ENCODE data around the gene ANAPC5. TPM values are rescaled to one million over a fixed set of nuclear protein-coding genes. Genes with fewer than 3 reads are reported as not detected.
"Not testable (repeated sequence)": the region's sequence is repeated elsewhere in the genome, so short reads cannot be mapped to it uniquely, and the experiment has no call there.

Gene ANAPC5
- total RNA-seq, 1 donor from 2014 or later: 79.7 TPM

DNA sequence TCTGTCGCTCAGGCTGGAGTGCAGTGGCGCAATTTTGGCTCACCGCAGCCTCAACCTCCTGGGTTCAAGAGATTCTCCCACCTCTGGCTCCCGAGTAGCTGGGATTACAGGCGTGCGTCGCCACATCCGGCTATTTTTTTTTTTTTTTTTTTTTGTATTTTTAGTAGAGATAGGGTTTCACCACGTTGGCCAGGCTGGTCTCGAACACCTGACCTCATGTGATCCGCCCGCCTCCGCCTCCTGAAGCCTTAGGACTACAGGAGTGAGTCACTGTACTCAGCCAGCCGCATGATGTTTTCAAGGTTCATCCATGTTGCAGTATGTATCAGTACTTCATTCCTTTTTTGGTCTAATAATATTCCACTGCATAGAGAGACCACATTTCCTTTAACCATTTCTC lies 45.3 kb upstream of the ANAPC5 start:
- intact Hi-C loops (cut with DNase I): no loop called here
- Histone ChIP-seq H3K9me3 (no peaks in the 10 kb centered on the region), H3K27ac (no peak overlapping the region), H3K27me3 (ENCODE audit: low read depth) (no peaks in the 10 kb centered on the region), H3K36me3 (no peaks in the 10 kb centered on the region), H3K4me3 (no peak overlapping the region), H3K4me1 (peaks cover 27% of the 10 kb centered on the region)
- no peak for ATAC-seq
- DNase-seq: no peak
- TF ChIP-seq, protein P1, sequence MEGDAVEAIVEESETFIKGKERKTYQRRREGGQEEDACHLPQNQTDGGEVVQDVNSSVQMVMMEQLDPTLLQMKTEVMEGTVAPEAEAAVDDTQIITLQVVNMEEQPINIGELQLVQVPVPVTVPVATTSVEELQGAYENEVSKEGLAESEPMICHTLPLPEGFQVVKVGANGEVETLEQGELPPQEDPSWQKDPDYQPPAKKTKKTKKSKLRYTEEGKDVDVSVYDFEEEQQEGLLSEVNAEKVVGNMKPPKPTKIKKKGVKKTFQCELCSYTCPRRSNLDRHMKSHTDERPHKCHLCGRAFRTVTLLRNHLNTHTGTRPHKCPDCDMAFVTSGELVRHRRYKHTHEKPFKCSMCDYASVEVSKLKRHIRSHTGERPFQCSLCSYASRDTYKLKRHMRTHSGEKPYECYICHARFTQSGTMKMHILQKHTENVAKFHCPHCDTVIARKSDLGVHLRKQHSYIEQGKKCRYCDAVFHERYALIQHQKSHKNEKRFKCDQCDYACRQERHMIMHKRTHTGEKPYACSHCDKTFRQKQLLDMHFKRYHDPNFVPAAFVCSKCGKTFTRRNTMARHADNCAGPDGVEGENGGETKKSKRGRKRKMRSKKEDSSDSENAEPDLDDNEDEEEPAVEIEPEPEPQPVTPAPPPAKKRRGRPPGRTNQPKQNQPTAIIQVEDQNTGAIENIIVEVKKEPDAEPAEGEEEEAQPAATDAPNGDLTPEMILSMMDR (IDR thresholded peaks at IDR 0.05): no peak

DNA sequence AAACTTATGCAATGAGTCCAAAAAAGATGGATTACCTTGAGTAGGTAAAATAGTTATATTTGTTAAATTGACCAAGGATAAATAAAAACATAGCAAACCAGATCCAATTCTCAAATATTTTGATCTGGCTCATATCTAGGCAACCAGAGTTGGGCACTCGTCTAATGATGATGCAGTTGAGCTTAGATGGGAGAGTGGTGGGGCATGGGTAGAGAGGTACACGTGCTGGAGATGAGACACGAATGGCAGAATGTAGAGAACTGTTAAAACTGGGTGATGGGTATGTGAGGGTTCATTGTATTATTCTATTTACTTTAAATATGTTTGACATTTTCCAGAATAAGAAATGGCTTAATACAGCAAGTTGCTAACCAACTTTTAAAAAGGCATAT lies 40.1 kb upstream of the ANAPC5 start:
- TF ChIP-seq, protein P1 (IDR thresholded peaks at IDR 0.05): no peak
- H3K27ac ChIP-seq: peak overlapping the region; percentile 56
- DNase-seq (no peak), ATAC-seq (no peak)
- intact Hi-C loops (cut with DNase I): no loop called here
- no peaks in the 10 kb centered on the region for H3K36me3 ChIP-seq
- H3K9me3 ChIP-seq: no peaks in the 10 kb centered on the region
- H3K4me3 ChIP-seq: peak overlapping the region; percentile 27
- H3K4me1 ChIP-seq: no peaks in the 10 kb centered on the region
- H3K27me3 ChIP-seq (ENCODE audit: low read depth): no peaks in the 10 kb centered on the region

- Histone ChIP-seq H3K27ac (peak overlapping the region; percentile 56), H3K9me3 (no peaks in the 10 kb centered on the region), H3K27me3 (ENCODE audit: low read depth) (no peaks in the 10 kb centered on the region), H3K4me1 (no peaks in the 10 kb centered on the region), H3K36me3 (no peaks in the 10 kb centered on the region), H3K4me3 (peak overlapping the region; percentile 27)
- TF ChIP-seq, protein P1 (IDR thresholded peaks at IDR 0.05): no peak
- ATAC-seq: peak; percentile 51 to 59
- DNase-seq: peak; percentile 53
- intact Hi-C loops (cut with DNase I): no loop called here
Measured at GRCh38 chr12:121391619-121392324, 39.6 kb upstream of the ANAPC5 start.

GRCh38 chr12:121390856-121391255 lies 38.6 kb upstream of the ANAPC5 start:
- Histone ChIP-seq H3K36me3 (no peaks in the 10 kb centered on the region), H3K4me3 (no peak overlapping the region), H3K4me1 (no peaks in the 10 kb centered on the region), H3K27ac (no peak overlapping the region), H3K27me3 (ENCODE audit: low read depth) (no peaks in the 10 kb centered on the region), H3K9me3 (no peaks in the 10 kb centered on the region)
- TF ChIP-seq, protein P1 (IDR thresholded peaks at IDR 0.05): no peak
- intact Hi-C loops (cut with DNase I): no loop called here
- ATAC-seq (no peak), DNase-seq (no peak)

DNA sequence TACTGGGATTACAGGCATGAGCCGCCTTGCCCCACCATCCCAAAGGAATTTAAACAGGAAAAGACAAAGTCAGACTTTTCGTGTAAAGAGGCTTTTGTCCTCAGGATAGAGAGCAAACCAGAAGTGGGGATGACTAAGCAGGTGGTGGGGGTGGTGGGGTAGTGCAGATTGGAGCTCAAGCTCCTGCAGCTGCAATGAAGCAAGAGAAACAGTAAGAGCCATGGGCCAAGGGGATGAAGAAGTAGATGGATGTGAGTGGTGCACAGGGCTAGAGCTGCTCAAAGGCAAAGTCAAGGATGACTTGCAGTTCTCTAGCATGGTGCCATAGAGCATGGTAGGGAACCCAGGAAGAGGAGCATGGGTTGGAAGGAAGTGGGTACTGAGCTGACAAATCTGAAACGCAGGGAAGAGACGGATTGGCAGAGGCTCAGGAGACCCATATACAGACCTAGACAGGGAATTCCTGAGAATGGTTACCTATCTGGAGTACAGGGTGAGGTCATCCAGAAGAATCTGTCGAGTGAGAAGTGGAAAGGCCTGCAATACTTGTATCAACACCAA lies 36.3 kb upstream of the ANAPC5 start:
- TF ChIP-seq, protein P1 (IDR thresholded peaks at IDR 0.05): no peak
- Histone ChIP-seq H3K36me3 (no peaks in the 10 kb centered on the region), H3K4me3 (no peak overlapping the region), H3K4me1 (no peaks in the 10 kb centered on the region), H3K9me3 (no peaks in the 10 kb centered on the region), H3K27me3 (ENCODE audit: low read depth) (no peaks in the 10 kb centered on the region), H3K27ac (no peak overlapping the region)
- intact Hi-C loops (cut with DNase I): no loop called here
- DNase-seq (no peak), ATAC-seq (no peak)

GRCh38 chr12:121384891-121385290 lies 32.7 kb upstream of the ANAPC5 start:
- H3K4me1 ChIP-seq; intact Hi-C loops (cut with DNase I); DNase-seq; H3K36me3 ChIP-seq; ATAC-seq; H3K27ac ChIP-seq; H3K9me3 ChIP-seq; H3K4me3 ChIP-seq; H3K27me3 ChIP-seq (ENCODE audit: low read depth): not testable (repeated sequence)
